ENCODE data around the gene KRTAP12-3.

The KRTAP12-3 gene

GRCh38 chr21:44666401-44667320 lies 8.9 kb downstream of the KRTAP12-3 start, which contains the start of gene KRTAP12-2:
Gene KRTAP12-2, minus strand, starts transcription at chr21:44666927. Its CDS starts 41 bp downstream, at chr21:44666886.
- H3K4me3 ChIP-seq (replicated peaks; ENCODE audit: low read depth, low read length): no peak within 1 kb of the TSS
- DNase-seq (ENCODE audit: low read depth): no peak
- TF ChIP-seq CTCF (IDR thresholded peaks at IDR 0.05; ENCODE audit: low read length, missing control alignments): no peak

- no peak for TF ChIP-seq CTCF (IDR thresholded peaks at IDR 0.05; ENCODE audit: low read length, missing control alignments)
- no peak overlapping the region for H3K4me3 ChIP-seq (replicated peaks; ENCODE audit: low read depth, low read length)
- no peak for DNase-seq (ENCODE audit: low read depth)
These were observed 9.9 kb downstream of the KRTAP12-3 start for GRCh38 chr21:44667612-44668011.

- no peak overlapping the region for H3K4me3 ChIP-seq (replicated peaks; ENCODE audit: low read depth, low read length)
- no peak for TF ChIP-seq CTCF (IDR thresholded peaks at IDR 0.05; ENCODE audit: low read length, missing control alignments)
- no peak for DNase-seq (ENCODE audit: low read depth)
These were observed 13.1 kb downstream of the KRTAP12-3 start for GRCh38 chr21:44670642-44671432.

- no peak for DNase-seq (ENCODE audit: low read depth)
- no peak overlapping the region for H3K4me3 ChIP-seq (replicated peaks; ENCODE audit: low read depth, low read length)
- no peak for TF ChIP-seq CTCF (IDR thresholded peaks at IDR 0.05; ENCODE audit: low read length, missing control alignments)
These were observed 14.2 kb downstream of the KRTAP12-3 start for GRCh38 chr21:44671911-44672310.

GRCh38 chr21:44677881-44678280 lies 20.1 kb downstream of the KRTAP12-3 start:
- DNase-seq (ENCODE audit: low read depth): no peak
- H3K4me3 ChIP-seq (replicated peaks; ENCODE audit: low read depth, low read length): no peak overlapping the region
- TF ChIP-seq CTCF (IDR thresholded peaks at IDR 0.05; ENCODE audit: low read length, missing control alignments): no peak

GRCh38 chr21:44681152-44681551 lies 23.4 kb downstream of the KRTAP12-3 start:
- H3K4me3 ChIP-seq (replicated peaks; ENCODE audit: low read depth, low read length): no peak overlapping the region
- no peak for TF ChIP-seq CTCF (IDR thresholded peaks at IDR 0.05; ENCODE audit: low read length, missing control alignments)
- no peak for DNase-seq (ENCODE audit: low read depth)
